HG02678 (cell line): Measurements from ENCODE around the gene TICAM1.
"Not testable (repeated sequence)": the region's sequence is repeated elsewhere in the genome, so short reads cannot be mapped to it uniquely, and the experiment has no call there.

Experiments used
- ATAC-seq: cut with Tn5 transposase; IDR thresholded peaks from one replicate; pipeline ENCODE4 v1.9.1; 2021; ENCODE audit warnings: mild to moderate bottlenecking, moderate library complexity; ENCODE audit not compliant: unreplicated experiment

TICAM1 gene

GRCh38 chr19:4831304-4831978, at the start of gene TICAM1:
TICAM1 (minus strand) TSS chr19:4831712; CDS start chr19:4818377, 13,335 bp downstream.
- peak; percentile 80 for ATAC-seq

DNA sequence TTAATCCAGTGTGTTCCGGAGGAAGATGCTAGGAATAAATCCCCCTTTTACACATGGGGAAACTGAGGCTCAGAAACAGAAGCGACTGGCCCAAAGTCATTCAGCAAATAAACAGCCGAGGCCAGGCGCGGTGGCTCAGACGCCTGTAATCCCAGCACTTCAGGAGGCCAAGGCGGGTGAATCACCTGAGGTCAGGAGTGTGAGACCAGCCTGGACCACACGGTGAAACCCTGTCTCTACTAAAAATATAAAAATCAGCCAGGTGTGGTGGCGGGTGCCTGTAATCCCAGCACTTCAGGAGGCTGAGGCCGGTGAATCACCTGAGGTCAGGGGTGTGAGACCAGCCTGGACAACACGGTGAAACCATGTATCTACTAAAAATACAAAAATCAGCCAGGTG, 47.5 kb upstream of the TICAM1 start:
- ATAC-seq, result no peak

GRCh38 chr19:4878491-4878968, 47.0 kb upstream of the TICAM1 start:
- ATAC-seq, result no peak

DNA sequence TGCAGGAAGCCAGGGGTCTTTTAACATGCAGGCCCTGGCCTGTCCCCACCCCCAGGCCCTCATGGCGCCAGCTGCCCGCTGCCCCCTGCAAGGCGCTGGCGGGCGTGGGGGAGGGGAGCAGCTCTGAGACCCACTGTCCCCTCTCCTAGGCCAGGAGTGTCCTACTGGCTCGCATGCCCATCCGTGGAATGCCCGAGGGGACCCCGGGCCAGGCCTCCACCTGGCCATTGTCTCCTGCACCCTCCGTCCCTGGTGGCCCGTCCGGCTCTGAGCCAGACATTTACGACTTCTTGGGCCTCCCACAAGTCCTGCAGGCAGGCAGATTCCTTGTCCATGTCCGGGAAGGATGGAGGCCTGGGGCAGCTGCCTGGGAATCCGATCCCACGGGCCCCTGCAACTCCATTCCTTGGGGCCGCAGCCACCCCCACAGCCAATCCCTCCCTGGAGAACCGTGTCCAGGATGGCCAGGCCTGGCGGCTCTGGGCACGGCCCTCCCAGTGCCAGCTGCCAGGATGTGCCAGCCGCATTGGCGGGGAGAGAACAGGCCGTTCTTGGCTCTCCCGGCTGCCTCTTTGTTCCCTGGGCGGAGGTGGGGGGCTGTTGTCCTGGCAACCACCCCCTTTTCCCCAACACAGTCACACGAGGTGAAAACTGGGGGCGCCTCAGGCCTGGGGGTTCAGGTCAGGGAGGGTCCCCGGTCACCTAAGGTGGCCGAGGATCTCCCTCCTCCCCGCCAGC, 46.4 kb upstream of the TICAM1 start:
- no peak for ATAC-seq

GRCh38 chr19:4873930-4874329, 42.4 kb upstream of the TICAM1 start:
- no peak for ATAC-seq

DNA sequence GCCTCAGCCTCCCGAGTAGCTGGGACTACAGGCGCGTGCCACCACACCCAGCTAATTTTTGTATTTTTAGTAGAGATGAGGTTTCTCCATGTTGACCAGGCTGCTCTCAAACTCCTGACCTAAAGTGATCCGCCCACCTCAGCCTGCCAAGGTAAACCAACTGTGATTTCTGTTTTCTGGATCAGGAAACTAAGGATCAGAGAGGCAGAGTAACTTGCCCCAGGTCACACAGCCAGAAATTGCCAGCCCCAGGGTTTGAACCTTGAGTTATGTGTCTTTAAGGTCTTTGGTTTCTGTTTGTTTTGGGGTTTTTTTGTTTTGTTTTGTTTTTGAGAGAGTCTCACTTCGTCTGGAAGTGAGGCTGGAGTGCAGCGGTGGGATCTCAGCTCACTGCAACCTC, 40.2 kb upstream of the TICAM1 start:
- ATAC-seq, result no peak

- no peak for ATAC-seq
These were observed 38.7 kb upstream of the TICAM1 start for GRCh38 chr19:4870025-4870700.

- no peak for ATAC-seq
These were observed 36.8 kb upstream of the TICAM1 start for GRCh38 chr19:4868286-4868834.

DNA sequence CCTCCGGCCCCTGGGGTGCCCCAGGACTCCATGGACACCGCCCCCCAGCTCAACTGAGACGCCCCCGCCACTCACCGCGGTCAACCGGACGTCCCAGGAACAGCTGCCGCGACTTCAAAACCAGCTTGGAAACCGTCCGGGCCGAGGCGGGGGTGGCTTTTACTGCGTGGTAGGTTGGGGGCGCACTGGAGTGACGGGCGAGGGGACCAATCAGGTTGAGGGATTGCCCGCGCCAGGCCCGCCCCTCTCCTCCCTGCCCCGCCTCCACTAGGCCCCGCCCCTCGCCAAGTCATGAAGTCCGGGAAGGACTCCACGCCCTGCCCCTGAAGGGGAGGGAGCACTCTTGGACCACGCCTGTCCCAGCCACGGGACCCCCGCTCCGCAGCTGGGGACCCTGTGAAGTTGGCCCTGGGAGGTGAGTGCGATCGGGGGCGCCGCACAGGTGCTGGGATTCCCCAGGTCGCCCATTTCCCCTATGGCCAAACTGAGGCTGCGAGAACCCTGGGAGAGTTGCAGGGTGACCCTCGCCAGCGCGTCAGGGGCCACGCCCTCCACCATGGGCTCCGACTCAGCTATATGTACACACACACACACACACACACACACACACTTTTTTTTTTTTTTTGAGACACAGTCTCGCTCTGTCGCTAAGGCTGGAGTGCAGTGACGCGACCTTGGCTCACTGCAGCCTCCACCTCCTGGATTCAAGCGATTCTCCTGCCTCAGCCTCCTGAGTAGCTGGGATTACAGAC, 36.2 kb upstream of the TICAM1 start, which contains the start of gene PLIN3:
TSS of gene PLIN3 (minus strand) at position 134 of the 752 bp plus-strand sequence. CDS start 6,273 bp downstream, outside the sequence.
- ATAC-seq, result peak; percentile 78

DNA sequence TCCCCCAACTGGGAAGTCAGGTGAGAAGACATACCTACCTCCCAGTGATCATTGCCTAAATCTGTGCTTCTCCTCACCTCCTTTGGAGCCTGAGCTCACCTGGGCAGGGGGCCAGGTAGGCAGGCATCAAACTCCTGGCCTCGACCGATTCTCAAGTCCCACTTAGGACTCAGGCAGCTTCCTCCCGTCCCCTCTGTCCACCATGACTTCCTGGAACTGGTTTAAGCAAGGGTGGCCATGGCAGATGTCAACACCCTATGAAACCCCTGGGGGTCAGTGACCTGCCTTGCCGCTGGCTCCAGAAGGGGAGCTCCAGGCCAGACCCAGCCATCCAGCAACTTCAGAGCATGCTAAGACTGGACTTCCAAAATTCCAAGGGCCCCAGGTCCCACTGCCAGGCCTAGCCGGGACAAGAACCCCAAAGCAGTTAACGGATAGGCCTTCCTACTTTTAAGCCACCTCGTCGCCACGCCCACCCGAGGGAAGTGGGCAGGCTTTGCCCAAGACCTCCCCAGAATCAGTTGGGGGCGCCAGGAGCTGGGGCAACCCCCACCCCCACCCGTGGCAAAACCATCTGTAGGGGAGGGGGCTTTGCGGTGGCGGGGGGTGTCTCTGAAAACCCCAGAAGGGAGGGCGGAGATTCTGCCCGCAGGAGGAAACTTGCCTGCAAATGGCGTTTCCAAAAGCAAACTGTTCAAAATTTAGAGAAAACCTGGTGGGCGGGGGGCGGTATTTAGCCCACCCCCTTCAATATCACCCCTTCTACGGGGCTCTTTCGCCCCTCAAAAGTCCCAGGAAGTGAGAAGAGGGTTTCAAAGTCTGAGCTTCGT, 35.3 kb upstream of the TICAM1 start:
- ATAC-seq, result no peak

- no peak for ATAC-seq
These were observed 29.6 kb upstream of the TICAM1 start for GRCh38 chr19:4861147-4861546.

DNA sequence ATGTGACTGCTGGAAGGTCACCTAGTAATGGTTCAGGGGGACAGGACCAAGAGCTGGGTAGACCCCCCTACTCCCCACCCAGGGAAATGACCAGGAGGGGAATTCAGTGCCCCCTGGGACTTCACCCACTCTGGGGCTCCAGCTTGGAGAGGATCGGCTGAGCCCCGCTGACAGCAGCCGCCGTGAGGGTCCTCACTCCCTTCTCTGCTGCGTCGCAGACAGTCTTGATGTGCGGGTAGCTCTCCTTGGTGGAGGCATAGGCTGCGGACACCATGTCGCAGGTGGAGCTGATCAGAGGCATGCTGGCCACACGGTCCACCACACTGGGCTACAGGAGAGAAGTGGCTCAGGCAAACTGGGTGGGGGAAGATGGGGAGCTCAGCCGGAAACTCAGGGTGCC, 28.2 kb upstream of the TICAM1 start:
- ATAC-seq, result no peak

GRCh38 chr19:4856468-4856867, 25.0 kb upstream of the TICAM1 start:
- not testable (repeated sequence) for ATAC-seq

DNA sequence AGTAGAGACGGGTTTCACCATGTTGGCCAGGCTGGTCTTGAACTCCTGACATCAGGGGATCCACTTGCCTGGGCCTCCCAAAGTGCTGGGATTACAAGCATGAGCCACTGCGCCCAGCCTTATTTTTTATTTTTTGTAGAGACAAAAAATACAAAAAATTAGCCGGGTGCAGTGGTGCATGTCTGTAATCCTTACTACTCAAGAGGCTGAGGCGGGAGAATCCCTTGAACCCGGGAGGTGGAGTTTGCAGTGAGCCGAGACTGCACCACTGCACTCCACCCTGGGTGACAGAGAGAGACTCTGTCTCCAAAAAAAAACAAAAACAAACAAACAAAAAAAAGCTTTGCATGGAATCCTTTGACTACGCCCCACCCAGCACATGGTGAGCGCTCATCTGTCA, 22.0 kb upstream of the TICAM1 start:
- not testable (repeated sequence) for ATAC-seq

DNA sequence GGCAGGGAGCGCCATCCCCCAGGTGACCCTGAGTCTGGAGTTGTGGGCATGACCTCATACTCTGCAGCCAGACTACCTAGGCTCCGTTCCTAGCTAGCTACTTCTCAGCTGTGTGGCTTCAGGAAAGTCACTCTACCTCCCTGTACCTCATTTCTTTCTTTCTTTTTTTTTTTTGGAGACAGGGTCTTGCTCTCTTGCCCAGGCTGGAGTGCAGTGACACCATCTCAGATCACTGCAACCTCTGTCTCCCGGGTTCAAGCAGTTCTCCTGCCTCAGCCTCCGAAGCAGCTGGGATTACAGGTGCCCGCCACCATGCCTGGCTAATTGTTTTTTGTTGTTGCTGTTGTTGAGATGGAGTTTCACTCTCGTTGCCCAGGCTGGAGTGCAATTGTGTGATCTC, 21.0 kb upstream of the TICAM1 start:
- ATAC-seq, result no peak

- ATAC-seq, result no peak
These were observed 20.2 kb upstream of the TICAM1 start for GRCh38 chr19:4851551-4852290.

GRCh38 chr19:4849019-4849418, 17.5 kb upstream of the TICAM1 start:
- no peak for ATAC-seq

- no peak for ATAC-seq
These were observed 15.9 kb upstream of the TICAM1 start for GRCh38 chr19:4847190-4847973.
